ENCODE data around the gene PREB.
A peak's percentile ranks its signal among the peaks of the same experiment; 100 is the strongest.
"Not testable (repeated sequence)": the region's sequence is repeated elsewhere in the genome, so short reads cannot be mapped to it uniquely, and the experiment has no call there.

The PREB gene

GRCh38 chr2:27125104-27125503, 9.3 kb downstream of the PREB start:
- DNase-seq: no peak

DNA sequence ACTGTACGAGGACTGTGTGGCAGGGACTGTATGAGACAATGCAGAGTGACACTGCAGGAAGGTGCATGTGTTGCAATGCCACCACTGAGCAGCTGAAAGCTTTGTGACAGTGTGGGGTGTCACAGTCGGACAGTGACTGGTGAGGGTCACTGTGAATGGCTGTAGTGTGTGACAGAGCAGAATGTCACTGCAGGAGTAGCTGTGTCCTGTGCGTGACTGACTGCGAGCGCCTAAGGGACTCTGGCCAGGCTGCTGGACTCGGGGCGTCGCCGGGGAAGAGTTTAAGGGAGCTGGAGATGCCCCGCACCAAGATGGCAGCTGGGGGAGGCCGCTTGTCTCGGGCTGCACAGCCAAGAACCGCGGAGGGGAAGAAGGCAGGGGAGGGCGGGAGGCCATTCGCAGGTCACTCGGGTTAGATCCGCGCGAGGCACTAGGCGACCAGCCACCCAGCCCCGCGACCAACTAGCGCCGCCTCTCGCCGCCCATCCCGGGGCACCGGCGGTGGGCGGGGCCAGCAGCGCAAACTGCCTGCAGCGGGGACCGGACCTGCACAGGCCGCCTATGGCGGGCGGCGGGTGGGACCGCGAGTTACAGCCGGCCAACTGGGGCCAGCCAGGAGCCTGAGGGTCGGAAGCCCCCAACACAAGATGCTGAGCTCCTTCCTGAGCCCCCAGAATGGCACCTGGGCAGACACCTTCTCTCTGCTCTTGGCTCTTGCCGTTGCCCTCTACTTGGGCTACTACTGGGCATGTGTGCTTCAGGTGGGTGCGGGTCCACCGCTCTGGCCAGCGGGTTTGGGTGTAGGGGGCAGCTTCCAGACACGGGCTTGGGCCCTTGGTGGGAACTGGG, 10.9 kb downstream of the PREB start, which contains the start of gene ABHD1:
Gene ABHD1 (plus strand): TSS at position 514 of the 849 bp plus-strand sequence. CDS start 134 bp downstream, at position 648.
- peak; percentile 68 for DNase-seq

GRCh38 chr2:27122791-27123190, 11.6 kb downstream of the PREB start:
- no peak for DNase-seq

- DNase-seq: no peak
Observed at GRCh38 chr2:27121906-27122305, 12.5 kb downstream of the PREB start.

DNA sequence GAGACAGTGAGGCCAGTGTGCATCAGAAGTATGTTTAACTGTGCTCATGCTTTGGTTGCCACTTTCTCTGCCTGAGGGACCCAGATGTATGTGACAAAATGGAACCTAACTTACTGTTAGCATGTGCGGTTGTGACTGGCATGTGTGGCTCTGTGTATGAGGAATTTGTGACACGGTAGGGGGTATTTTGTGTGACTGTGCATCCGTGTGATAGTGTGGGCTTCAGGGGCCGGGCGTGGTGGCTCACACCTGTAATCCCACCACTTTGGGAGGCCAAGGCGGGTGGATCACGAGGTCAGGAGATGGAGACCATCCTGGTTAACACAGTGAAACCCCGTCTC, 15.1 kb downstream of the PREB start:
- DNase-seq: not testable (repeated sequence)

DNA sequence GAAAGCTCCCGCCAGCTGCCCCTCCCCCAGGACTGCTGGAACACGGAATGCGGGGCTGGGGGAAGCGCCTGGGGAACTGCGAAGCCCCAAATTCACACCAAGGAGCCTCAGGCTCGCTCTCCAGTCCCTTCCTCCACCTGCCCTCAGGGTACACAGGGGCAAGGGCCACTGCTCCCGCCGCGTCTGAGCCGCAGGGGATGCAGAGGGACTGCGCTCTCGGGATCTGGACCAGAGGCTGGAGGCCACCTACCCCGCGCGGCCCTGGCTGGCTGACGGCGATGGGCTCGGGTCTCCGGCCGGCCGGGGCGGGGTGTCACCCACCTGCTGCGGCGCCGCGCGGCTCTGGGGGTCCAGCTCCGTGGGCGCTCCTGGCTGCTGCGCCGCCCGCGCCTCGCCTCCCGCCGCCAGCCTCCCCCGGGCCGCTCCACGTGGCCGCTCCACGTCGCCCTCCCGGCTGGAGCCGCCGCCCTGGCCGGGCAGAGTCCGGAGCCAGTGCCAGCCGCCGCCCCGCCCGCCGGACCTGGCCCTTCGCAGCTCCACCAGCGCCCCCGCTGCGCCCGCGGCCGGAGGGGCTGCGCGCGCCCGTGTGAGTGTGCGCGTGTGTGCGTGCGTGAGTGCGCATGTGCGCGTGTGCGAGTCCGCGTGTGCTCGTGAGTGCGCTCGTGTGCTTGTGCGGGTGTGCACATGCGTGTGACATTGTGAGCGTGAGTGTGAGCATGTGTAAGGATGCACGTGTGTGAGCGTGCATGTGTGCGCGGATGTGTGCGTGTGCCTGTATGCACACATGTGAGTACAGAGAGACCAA, 15.7 kb downstream of the PREB start, which contains the start of gene CGREF1:
Gene CGREF1 (minus strand): TSS at position 604 of the 805 bp plus-strand sequence. CDS start 14,762 bp downstream, outside the sequence.
- DNase-seq: no peak

DNA sequence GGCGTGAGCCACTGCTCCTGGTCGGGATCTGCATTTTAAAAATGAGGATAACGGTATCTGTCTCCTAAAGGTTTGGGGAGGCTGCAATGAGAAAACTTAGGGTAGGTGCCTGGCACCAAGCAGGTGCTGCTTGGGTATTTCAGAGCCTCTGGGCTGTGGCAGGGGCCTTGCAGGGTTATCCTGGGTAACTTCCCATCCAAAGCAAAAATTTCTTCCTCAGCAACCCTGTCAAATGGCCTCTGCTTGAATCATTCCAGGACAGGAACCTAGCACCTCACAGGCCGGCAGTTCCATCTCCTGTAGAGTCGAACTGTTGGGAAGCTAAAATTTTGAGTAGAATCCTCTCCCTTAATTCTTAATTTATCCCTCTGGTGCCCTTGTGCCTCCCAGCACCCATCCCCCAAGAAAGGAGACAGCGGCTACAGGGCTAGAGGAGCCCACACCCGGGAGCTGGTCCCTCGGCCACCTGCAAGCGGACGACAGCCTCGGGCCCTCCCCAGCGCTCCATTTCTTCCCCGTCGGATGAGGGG, 16.4 kb downstream of the PREB start:
- DNase-seq: no peak

DNA sequence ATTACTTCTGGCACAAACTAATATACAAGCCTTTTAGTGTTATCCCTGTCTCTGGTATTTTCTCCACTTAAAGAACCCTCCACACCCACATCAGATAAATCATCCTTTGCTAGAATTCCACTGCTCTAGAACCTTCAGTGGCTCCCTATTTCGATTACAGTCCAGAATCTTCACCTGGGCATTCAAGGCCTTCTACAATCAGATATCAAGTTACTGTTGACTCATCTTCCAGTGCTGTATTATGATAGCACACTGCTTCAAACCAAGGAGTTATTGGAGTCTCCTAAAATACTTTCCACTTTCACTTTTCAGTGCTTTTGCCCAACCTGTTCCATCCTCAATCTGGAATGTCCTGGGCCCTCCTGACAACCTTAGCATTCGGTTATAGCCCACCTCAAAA, 18.9 kb downstream of the PREB start:
- DNase-seq: no peak

GRCh38 chr2:27111392-27112078, 22.9 kb downstream of the PREB start:
- not testable (repeated sequence) for DNase-seq

GRCh38 chr2:27110603-27111352, 23.7 kb downstream of the PREB start:
- not testable (repeated sequence) for DNase-seq

- DNase-seq: no peak
Observed at GRCh38 chr2:27109083-27109482, 25.4 kb downstream of the PREB start.

- DNase-seq: no peak
Observed at GRCh38 chr2:27108221-27108620, 26.2 kb downstream of the PREB start.

GRCh38 chr2:27105981-27106380, 28.5 kb downstream of the PREB start:
- no peak for DNase-seq

- DNase-seq: no peak
Observed at GRCh38 chr2:27102329-27102728, 32.1 kb downstream of the PREB start.

GRCh38 chr2:27100036-27100435, 34.4 kb downstream of the PREB start:
- no peak for DNase-seq

DNA sequence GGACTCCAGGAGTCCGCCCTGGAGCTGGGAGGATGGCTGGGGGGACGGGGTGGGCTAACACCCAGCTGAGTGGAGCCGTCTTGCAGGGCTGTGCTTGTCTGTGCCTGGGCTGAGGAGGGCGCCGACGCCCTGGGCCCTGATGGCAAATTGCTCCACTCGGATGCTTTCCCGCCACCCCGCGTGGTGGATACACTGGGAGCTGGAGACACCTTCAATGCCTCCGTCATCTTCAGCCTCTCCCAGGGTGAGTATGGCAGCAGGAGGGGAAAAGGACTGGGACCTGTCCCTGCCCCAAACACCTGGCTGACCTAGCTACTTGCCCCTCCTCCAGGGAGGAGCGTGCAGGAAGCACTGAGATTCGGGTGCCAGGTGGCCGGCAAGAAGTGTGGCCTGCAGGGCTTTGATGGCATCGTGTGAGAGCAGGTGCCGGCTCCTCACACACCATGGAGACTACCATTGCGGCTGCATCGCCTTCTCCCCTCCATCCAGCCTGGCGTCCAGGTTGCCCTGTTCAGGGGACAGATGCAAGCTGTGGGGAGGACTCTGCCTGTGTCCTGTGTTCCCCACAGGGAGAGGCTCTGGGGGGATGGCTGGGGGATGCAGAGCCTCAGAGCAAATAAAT, 35.0 kb downstream of the PREB start:
- DNase-seq: no peak

DNA sequence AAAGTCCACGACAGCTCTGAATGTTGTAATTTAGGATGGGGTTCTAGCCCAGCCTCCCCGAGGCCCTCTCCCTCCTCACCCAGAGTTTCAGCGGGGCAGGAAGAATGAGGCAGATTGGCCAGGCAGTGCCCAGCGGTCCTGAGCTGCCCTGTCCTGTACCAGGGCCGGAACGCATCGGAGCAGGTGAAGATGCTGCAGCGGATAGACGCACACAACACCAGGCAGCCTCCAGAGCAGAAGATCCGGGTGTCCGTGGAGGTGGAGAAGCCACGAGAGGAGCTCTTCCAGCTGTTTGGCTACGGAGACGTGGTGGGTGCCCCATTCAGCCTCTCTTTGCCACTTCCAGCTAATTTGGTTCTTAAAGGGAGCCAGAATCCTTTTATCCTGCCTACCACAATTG, 37.1 kb downstream of the PREB start:
- no peak for DNase-seq

GRCh38 chr2:27096748-27097297, 37.6 kb downstream of the PREB start:
- no peak for DNase-seq

DNA sequence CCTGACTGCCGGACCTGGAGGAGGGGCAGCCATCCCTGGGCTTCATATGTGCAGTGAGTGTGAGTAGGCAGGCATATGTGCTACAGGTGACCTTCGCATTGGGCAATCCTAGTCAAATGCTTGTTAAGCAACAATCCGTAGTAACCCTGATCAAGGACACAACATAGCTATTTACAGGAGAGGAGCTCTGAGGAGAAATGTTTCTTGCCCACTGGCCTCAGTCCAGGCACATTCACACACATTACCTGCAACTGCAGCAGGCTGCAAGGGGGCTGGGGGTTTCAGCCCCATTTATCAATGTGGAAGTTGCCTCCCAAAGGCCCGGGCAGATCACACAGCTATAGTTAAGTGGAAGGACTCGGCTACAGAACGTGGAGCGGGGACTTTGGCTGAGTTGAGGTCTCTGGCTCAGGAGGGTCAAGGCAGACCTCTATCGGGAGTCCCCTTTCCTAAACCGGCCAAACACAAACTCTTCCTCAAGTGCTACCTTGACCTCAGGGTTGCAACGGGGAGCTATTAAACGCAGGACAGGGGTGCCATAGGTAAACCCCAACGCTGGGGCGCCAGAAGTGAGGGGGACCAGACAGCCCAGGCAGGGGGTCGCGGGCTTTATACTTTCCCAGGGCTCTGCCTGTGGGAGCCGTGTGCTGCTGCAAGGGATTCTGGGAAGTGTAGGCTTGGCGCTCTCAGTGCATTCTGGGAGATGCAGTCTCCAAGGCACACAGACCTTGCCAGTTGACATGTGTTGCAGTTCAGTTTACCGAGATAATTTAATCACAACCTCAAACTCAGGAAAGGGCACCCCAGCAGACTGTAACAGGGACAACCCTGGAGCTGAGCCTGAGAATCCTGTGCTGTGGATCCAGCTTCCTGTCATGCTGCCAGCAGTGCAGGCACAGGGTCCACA, 38.4 kb downstream of the PREB start:
- DNase-seq: no peak

GRCh38 chr2:27095427-27095744, 39.0 kb downstream of the PREB start:
- DNase-seq: no peak
